Ramos (cell line): ENCODE results near the gene CACNA2D4.

Experiments used
- in situ Hi-C: fragments of 300-500 bp; cut with MboI; formaldehyde crosslinking; loops from one replicate; pipeline ENCODE4 v1.14.3; 2022; ENCODE audit warnings: low sequenced_read_pairs; ENCODE audit not compliant: unreplicated experiment

Gene CACNA2D4

DNA sequence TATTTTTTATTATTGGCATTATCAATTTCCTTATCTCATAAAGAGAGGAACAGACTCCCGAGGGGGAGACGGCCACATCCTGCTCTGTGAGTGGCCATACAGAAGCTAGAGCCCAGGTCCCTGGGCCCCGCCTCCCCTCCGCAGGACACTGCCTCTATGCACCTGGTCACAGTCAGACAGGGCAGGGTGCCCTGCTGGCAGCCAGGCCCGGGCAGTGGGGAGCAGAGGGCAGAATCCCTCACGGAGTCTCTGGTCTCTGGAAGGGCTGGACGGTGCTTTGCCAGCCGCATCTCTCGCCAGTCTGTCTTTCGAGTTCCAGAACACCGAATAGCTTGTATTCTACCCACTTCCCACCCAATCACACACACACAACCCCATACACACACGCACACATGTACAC lies 16.4 kb upstream of the CACNA2D4 start:
- in situ Hi-C loops, result loop anchor here (5.0 kb wide), 2 partner anchors 128 to 288 kb away; no protein-coding TSS in a partner anchor

DNA sequence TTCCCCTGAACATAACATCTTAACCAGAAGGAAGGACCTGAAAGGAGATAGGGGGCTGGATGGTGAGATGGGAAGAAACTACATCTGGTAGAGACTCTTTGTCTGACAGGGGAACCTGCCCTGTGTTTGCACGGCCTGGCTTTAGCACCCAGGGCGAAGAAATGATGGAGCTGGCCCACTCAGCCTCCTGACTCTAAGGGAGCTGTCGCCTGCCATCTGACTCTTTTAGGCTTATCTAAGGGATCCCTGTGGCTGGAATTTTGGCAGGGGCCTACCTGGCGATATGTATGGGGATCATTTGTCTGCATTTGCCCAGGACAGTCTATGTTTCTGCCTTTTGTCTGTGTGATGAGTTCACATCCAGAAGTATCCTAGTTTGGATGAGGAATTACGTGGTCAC lies 15.6 kb upstream of the CACNA2D4 start:
- in situ Hi-C loops, result no loop called here

DNA sequence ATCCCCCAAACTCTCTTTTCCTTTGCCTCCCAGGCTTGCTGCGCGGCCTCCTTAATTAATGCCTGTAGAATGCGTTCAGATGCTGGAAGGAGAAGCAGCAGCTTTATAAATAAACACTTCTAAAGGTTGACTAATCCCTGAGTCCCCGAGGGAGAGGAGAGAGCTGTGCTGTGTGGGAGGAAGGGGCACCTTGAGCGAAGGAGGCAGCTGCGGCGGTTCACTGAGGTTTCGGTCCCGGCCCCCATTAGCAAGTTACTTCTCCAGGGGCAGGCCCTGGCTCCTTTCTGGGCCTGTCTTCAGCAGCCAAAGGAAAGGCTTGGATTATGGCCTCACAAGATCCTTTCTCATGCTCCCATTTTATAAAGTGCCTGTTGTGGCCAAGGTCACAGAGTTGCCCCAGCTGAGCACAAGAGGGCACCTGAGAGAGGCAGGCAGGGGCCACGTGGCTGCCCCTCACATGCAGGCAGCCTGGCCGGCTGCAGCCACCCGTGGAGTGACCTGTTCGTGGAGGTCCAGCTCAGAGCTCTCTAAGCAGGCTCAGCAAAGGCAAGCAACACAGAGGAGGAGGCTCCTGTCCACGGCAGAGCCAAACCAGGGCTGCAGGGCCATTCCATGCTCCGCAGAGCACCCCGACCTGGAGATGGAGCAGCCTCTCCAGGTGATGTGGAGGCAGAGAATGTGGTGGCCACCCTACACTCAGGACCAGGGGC lies 15.0 kb upstream of the CACNA2D4 start:
- in situ Hi-C loops, result no loop called here

DNA sequence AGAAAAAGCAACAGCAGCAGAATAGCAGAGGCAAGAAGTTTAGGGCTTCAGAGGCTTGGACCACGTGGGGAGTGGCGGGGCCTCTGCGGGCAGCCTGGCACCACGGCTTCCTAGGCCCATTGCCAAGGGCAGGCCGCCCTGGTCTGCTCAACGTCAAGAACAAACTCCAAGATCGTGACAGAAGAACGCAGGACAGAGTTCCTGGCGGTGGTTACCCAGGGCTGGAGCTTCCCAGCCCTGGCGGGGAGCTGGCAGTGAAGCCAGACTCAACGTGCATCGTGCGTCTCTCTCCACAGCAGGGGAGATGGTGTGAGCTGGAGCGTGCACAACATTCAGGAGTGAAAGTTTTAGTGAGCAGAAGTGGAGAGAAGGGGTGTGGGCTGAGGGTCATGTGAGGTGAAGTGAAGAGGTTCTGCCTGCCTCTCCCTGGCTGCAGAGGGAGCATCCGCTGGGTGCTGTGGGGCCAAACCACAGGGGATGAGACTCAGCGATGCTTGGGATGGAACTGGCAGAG lies 13.9 kb upstream of the CACNA2D4 start:
- in situ Hi-C loops, result no loop called here

DNA sequence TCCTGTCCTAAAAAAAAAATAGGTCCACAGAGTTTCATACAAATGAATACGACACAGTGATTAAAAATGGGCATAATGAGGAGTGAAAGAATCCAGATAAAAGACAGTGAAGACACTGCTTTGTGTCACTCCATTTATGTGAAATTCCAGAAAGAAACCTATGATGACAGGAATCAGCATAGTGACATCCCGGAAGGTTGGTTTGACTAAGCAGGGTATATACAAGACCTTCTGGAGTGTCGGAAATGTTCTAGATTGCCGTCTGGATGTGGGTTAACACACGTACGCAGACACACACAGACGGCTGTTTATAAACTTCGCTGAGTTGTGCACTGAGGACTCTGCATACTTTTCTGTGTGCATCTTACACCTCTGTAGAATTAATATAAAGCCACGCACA lies 13.2 kb upstream of the CACNA2D4 start:
- in situ Hi-C loops, result no loop called here

DNA sequence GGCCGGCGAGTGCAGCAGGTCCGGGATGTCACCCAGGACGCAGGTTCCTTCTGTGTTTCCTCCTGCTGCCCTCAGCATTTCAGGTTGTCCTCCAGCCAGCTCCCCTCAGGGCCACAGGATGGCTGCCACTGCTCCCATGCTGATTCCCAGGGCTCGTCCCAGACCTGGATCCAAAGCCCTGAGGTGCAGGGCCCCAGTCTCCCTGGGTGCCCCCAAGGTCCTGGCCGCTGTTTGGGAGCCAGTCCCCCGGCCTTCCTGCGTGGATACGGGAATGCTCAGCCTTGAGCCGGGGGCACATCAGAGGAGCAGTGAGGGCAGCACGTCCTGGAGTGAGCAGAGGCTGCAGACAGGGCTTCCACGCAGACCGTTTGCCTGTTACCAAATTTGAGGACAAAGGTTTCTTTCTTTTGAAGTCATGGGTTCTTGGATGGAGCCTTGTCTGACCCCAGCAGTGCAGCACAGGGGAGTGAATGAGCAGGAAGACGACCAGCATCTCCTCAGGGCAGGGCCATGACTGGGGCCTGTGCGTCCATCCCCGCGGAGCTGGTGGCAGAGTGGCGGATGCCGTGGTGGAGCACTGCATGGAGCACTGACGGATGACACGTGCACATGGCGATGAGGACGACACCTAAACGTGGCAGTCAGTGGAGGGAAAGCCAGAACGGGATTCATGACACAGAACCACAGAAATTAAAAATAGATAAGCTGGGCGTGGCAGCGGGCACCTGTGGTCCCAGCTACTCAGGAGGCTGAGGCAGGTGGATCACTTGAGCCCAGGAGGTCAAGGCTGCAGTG lies 12.5 kb upstream of the CACNA2D4 start:
- in situ Hi-C loops, result no loop called here

DNA sequence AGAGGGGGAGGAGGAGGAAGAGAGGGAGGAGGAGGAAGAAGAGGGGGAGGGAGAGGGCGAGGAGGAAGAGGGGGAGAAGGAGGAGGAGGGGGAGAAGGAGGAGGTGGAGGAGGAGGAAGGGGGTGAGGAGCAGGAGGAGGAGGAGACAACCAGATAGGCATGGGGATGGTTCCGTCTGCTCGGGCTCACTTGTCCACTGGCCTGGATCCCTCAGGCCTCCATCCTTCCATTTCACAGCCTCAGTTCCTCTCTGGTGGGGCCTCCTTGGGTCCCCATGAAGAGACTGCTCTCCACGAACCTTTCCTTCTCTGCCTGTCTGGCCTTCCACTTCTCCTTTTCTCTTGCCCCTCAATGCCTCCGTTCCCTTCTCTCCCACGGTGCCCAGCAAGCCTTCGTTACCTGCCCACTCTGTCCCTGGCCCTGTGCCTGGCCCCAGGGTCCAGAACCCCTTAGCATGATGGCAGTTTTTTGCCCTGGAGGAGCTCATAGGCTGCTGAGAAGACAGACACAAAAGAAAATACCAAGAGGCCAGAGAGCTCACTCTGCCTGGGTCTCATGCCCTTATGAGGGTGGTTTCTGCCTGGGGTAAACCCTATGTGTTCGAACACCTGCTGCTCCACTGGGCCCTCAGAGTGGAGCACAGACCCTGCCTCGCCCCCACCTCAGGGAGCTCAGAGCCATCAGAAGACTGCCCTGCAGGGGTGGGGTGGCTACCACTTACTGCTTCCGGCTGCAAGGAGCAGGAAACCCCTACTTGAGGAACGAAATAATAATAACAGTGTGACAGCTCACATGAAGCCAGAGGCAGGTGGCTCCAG lies 11.7 kb upstream of the CACNA2D4 start:
- in situ Hi-C loops, result no loop called here

DNA sequence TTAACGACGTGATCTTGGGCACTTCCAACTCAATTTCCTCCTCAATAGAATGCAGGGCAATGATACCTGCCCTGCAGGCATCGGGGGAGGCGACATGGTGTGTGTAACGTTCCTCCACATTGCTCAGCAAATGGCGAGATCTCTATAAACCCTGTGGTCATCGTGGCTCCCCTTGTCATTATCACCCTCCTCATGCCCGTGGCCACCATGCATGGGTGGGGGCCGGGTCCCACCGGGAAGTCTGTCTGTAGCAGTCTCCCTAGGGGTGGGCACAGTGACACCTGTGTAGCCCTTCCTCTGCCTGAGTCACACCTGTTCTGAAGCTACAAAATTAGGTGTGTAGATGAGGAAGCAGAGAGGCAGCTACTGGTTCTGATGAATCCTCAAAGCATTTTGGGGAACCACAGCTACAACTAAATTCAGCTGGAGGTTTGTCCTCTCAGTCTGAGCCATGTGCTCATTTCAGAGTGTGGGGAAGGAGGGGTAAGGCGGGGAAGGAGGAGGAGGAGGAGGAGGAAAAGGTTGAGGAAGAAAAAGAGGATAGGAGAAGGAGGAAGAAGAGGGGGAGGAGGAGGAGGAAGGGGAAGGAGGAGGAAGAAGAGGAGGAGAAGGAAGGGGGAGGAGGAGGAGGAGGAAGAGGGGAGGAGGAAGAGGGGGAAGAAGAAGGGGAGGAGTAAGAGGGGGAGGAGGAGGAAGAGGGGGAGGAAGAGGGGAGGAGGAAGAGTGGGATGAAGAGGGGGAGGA lies 11.0 kb upstream of the CACNA2D4 start:
- in situ Hi-C loops, result no loop called here

DNA sequence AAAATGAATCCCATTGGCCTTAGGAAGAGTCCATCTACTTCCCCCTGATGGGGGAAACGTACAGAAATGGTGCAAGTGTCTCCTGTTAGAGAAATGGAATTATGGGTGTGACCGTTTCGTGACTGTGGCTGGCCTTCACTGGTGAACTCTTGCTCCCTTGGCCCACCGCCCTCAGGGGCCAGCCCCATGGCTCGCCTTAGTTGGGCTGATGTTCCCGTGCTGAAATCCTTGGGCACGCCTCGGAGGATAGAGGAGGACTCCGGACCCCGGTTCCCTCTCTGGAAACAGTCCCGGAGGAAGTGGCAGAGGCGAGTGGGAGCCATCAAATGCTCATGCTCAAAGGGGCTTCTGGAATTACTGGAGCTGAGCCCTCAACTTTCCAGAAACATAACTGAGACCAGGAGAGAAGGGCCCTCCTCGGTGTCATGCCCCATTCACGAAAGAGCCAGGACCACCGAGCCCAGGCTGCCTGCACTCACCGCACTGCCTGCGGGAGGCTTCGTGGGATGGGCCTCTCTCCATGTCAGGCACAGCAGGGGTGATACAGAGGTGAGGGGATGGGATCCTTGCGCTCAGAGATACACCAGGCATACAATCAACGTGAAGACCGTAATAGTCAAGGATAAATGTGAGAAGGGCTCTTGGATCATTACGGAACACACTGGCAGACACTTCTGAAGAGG lies 10.1 kb upstream of the CACNA2D4 start:
- in situ Hi-C loops, result no loop called here

DNA sequence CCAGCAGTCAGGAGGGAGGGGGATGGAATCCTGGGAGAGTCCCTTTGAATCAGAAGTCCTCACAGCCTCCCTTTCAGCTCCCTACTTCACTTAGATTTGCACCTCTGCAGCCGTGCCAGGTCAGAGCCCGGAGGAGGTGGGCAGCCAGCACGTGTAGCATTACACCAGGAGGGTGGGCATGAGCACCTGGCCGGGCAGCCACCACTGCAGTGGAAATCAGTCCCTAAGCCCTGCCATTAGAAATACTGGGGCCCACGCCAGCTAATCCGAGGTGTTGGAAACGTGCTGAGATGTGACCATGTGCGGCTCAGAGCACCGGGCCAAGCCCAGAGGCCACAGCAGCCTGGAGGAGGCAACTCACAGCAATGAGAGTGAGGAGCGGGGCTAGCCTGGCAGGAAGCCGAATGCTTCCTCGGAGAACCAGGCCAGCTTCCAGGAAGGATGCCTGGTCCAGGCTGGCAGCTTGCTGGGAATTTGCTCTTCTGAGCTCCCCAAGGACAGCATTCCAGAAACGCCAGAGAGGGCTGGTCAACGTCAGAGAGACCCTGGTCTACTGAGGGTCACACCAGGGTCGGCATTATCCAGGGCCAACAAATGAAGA lies 9.4 kb upstream of the CACNA2D4 start:
- in situ Hi-C loops, result no loop called here

DNA sequence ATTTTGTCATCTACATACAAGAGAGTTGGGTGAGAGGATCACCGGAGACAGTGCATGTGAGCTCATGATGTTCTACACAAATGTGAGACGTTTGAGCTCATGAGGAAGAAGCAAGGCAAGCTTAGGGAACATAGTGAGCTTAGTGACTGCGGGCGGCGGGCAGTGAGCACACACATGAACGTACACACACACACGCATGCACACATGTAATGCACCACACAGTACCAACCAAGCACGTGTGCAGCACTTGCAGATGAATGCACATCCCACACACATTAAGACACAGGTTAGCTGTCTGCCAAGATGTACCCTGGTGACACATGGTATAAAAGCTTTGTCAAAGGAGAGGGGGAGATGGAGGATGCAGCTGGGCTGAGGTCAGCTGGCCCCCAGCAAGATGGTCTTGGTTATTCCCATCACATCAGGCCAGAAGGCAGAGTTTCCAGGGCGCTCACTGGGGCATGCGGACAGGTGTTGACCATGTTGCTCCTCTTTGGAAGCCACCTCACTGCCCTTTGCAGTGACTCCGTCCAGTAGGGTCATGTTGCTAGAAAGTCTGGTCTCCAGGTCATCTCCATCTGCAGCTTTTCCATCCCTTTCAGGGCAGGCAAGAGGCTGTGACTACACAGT lies 8.7 kb upstream of the CACNA2D4 start:
- in situ Hi-C loops, result no loop called here

DNA sequence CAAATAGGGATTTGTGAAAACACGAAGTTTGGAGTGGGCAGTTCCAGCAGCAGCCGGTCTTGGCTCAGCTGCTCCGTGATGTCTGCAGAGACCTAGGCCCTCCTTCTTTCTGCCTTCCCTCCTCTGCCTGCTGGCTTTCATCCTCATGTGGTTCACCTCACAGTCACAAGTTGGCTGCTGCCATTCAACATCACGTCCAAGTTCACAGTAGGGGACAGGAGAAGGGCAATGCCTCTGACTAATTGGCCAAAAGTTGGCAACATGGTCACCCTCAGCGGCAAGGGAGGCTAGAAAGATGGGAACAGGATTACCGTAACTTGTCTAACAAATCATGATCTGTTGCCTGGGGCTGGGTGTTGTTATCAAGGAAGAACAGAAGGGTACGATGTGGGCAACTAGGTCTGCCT lies 7.8 kb upstream of the CACNA2D4 start:
- in situ Hi-C loops, result no loop called here

DNA sequence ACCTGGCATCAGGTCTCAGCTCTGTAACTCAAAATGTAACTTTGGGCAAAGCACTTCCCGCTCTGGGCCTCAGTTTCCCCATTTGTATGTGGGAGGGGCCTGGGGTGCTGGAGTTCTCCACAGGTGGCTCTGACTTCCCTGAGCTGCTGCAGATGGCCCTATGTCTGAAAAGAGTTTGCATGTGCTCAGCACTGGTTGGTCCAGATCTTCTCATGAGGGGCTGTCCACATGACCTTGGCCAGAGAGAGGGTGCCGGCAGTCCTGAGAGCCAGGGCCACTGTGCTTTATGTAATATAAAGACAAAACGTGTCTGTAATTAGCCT lies 7.2 kb upstream of the CACNA2D4 start:
- in situ Hi-C loops, result no loop called here

DNA sequence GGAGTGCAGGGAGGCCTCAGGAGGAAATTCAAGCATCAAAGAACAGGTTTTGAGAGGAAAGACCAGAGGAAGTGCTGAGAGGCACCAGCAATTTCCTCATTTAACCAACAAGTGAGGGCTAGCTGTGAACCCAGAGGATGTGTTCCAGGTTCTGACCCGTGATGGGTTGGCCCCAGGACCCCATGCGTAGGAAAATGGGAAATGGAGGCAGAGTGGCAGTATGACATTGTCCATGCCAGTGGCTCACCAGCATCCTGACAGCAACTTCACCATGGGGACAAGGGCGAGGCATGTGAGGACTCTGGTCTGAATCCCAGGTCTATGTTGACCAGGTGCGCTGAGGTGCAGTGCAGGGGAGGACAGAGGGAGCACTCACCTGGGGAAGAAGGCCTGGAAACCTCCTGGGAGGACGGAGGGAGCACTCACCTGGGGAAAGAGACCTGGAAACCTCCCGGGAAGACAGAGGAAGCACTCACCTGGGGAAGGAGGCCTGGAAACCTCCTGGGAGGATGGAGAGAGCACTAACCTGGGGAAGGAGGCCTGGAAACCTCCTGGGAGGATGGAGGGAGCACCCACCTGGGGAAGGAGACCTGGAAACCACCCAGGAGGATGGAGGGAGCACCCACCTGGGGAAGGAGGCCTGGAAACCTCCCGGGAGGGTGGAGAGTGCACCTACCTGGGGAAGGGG lies 6.7 kb upstream of the CACNA2D4 start:
- in situ Hi-C loops, result no loop called here

DNA sequence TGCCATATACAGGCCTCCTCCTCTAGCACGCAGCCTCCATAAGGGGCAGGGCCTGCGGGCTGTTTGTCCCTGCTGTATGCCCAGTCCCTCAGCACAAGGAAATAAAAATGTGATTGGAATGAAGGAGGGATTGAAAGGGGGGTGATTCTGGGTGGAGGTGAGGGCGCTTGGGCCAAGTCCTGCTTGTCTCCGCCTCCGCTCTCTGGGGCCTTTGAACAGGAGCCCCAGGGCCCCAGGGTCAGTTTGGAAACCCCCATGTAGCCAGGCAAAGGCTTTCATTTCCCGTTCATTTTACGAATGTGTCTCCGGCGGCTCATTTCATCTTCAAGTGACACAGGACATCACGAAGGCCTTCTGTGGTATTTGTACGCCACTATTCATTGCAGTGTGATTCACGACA lies 4.5 kb upstream of the CACNA2D4 start:
- in situ Hi-C loops, result no loop called here

DNA sequence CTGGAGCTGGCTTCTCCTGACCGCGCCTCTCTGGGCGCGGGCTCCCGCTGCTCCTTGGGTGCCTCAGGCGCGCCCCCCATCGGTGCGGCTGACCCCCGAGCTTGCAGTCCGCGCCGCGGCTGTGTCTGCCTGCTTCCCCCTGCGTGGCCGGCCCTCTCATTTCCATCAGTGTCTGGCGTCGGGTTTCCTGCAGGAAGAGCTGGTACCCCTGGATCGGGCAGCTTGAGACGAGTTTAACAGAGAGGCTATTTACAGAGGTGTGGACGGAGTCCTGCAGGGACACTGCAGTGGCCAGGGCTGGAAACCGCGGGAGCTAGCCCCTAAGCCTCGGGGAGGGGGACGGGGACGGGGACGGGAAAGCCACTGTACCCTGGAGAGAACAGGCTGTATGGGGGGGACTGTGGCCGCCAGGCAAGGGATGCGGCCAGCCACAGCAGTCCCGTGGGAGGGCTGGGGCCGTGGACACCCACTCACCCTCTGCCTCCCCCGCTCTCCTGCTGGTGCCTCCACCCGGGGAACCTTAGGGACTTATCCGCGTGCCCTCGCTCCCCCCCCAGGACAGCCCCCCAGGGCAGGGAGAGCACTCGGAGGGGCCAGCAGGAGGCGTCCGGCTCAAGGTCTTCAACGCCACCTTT lies 3.7 kb upstream of the CACNA2D4 start:
- in situ Hi-C loops, result no loop called here

DNA sequence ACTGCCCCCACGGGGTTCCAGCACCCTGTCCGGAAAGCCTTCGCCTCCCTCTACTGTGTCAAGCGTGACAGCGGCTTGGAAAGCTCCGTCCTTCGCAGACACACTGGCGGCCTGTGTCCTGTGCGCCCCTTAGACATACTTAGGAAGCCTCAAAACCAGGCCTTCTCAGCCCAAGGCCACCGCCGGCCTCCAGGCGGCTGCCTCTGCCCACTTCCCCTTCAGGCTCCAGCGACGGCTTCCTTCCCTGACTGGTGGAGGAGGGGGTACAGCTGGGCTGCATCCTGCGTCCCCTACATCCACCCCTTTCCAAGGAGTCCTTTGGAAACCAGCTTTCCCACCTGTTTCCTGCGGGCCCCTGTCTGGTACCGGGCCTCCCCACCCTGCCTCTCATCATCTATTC lies 2.5 kb upstream of the CACNA2D4 start:
- in situ Hi-C loops, result no loop called here

DNA sequence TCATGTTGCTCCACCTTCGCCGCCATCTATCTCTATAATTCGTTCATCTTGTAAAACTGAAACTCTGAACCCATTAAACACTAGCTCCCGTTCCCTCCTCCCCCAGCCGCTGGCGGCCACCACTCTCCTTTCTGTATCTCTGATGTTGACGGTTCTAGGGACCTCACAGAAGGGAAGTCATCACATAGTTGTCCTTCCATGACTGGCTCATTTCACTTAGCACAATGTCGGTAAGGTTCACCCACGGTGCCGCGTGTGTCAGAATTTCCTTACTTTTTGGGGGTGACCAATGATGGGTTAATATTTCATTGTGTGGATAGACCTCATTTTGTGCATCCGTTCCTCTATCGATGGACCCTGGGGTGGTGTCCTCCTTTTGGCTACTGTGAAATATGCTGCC lies 2.0 kb upstream of the CACNA2D4 start:
- in situ Hi-C loops, result no loop called here
